Gastroesophageal sphincter (tissue), 4 donors: ENCODE measurements around the gene LRP10. TPM values are rescaled to one million over a fixed set of nuclear protein-coding genes. Genes with fewer than 3 reads are reported as not detected.
"Not testable (repeated sequence)": the region's sequence is repeated elsewhere in the genome, so short reads cannot be mapped to it uniquely, and the experiment has no call there.

ENCODE experiments used
- ATAC-seq: fragments of 150-250 bp; one replicate; pipeline ENCODE4 v1.9.1; 2016; ENCODE audit warnings: mild to moderate bottlenecking, moderate library complexity
- H3K27ac ChIP-seq, 4 donors: fragments of 200-600 bp; sonication (generic) in 3 of 4; 1 replicate in 3 of 4; 2 replicates in 1 of 4; pipeline ENCODE4 v1.5.1; 2016 to 2019
- H3K27me3 ChIP-seq: fragments of 200-600 bp; sonication (generic); one replicate; pipeline ENCODE4 v1.5.1; 2019
- H3K36me3 ChIP-seq, 2 donors: fragments of 200-600 bp; sonication (generic); one replicate each; pipeline ENCODE4 v1.5.1; 2019; ENCODE audit warnings: control low read depth in 1 of 2
- H3K4me1 ChIP-seq, 3 donors: fragments of 200-600 bp; sonication (generic); 1 replicate in 2 of 3; 2 replicates in 1 of 3; pipeline ENCODE4 v1.5.1; 2016 to 2019; ENCODE audit warnings: control low read depth in 2 of 3
- H3K4me3 ChIP-seq, 2 donors: fragments of 200-600 bp; sonication (generic); one replicate each; pipeline ENCODE4 v1.5.1; 2019; ENCODE audit warnings: mild to moderate bottlenecking in 1 of 2, moderate library complexity in 1 of 2
- H3K9me3 ChIP-seq, 3 donors: fragments of 200-600 bp; sonication (generic); one replicate each; pipeline ENCODE4 v1.5.1; 2017 to 2019; ENCODE audit warnings: control low read depth in 2 of 3
- CTCF ChIP-seq, 4 experiments: fragments of 200-600 bp in 2 of 4; fragments of 450-650 bp in 2 of 4; sonication (generic) in 1 of 4; IDR thresholded peaks; one replicate each; pipeline ENCODE4 v1.5.1; 2017 to 2019; ENCODE audit warnings: antibody characterized with exemption in 4 of 4, mild to moderate bottlenecking in 2 of 4, moderate library complexity in 2 of 4
- EP300 ChIP-seq: sonication (generic); formaldehyde crosslinking; IDR thresholded peaks from one replicate; pipeline ENCODE4 v1.6.1; 2017; ENCODE audit warnings: antibody characterized with exemption, mild to moderate bottlenecking
- POLR2A ChIP-seq, 2 donors: fragments of 450-650 bp; IDR thresholded peaks; one replicate each; pipeline ENCODE4 v1.6.1; 2017; ENCODE audit warnings: antibody characterized with exemption in 2 of 2, mild to moderate bottlenecking in 2 of 2, moderate library complexity in 1 of 2
- POLR2AphosphoS5 ChIP-seq: sonication (generic); formaldehyde crosslinking; IDR thresholded peaks from one replicate; pipeline ENCODE4 v1.6.1; 2017; ENCODE audit warnings: antibody characterized with exemption
- WGBS, 2 donors: methylation state at CpG; one replicate each; pipeline ENCODE4 v1.1.5; 2018; ENCODE audit warnings: low coverage in 1 of 2; 5-methylcytosine and 5-hydroxymethylcytosine counted together
- total RNA-seq, 4 donors: library from RNA; depleted of rRNA; stranded (reverse); fragments of >200 nt; gene quantifications; one replicate each; pipeline ENCODE4 v1.1.0, GENCODE V29; 2016

LRP10 gene
- 100 to 1,000 TPM; 123 to 257 (median 163) TPM for total RNA-seq

- Histone ChIP-seq H3K4me1 (peaks cover 4 to 62% (median 17%) of the 10 kb centered on the region in 3 donors), H3K36me3 (peaks cover 0 to 35% of the 10 kb centered on the region in 2 donors), H3K27me3 (no peaks in the 10 kb centered on the region), H3K27ac (peak within 1 kb of the TSS; percentile 94 to 100 (median 98)), H3K4me3 (peak within 1 kb of the TSS; percentile 71 to 98), H3K9me3 (no peaks in the 10 kb centered on the region)
- 0 to 1% methylated on average over 12 to 14 of the region's 50 CpGs for WGBS, 2 donors
- TF ChIP-seq CTCF (IDR thresholded peaks at IDR 0.05) (peak in 1 of 4 experiments; percentile 1), EP300 (no peak), POLR2A (IDR thresholded peaks at IDR 0.05) (peak; percentile 73 to 83), POLR2AphosphoS5 (peak; percentile 78)
- peak; percentile 92 for ATAC-seq
Observed at GRCh38 chr14:22871224-22872032, at the start of gene LRP10. Gene LRP10, plus strand, starts transcription at chr14:22871740. Its CDS starts 564 bp downstream, at chr14:22872304.

- peak overlapping the region; percentile 22 to 53 for H3K4me3 ChIP-seq
Observed at GRCh38 chr14:22822016-22822570, 49.4 kb upstream of the LRP10 start.

GRCh38 chr14:22822571-22823098 is 48.9 kb upstream of the LRP10 start:
- TF ChIP-seq CTCF (IDR thresholded peaks at IDR 0.05) (peak; percentile 68 to 95 (median 86)), EP300 (no peak)
- no peaks in the 10 kb centered on the region for H3K9me3 ChIP-seq
- peak; percentile 90 for ATAC-seq
- 1 to 3% methylated on average over 11 to 14 of the region's 34 CpGs for WGBS, 2 donors
- no peaks in the 10 kb centered on the region for H3K36me3 ChIP-seq
- peak overlapping the region; percentile 22 to 53 for H3K4me3 ChIP-seq
- H3K4me1 ChIP-seq, result peaks cover 0 to 47% (median 18%) of the 10 kb centered on the region in 3 donors
- no peaks in the 10 kb centered on the region for H3K27me3 ChIP-seq
- H3K27ac ChIP-seq, result peak overlapping the region; percentile 5 to 81 (median 77)

More at GRCh38 chr14:22822016-22822570, 49.4 kb upstream of the LRP10 start:
- Histone ChIP-seq H3K27me3 (no peaks in the 10 kb centered on the region), H3K4me1 (peaks cover 0 to 47% (median 18%) of the 10 kb centered on the region in 3 donors), H3K27ac (peak overlapping the region in 3 of 4 donors; percentile 74 to 81 (median 80)), H3K36me3 (no peaks in the 10 kb centered on the region), H3K9me3 (no peaks in the 10 kb centered on the region)
- no peak for ATAC-seq
- WGBS, 2 donors, result 54 to 62% methylated on average over 13 to 15 of the region's 32 CpGs
- TF ChIP-seq CTCF (IDR thresholded peaks at IDR 0.05), result no peak

GRCh38 chr14:22824711-22825359 is 46.7 kb upstream of the LRP10 start:
- no peaks in the 10 kb centered on the region for H3K36me3 ChIP-seq
- H3K4me3 ChIP-seq, result no peak overlapping the region
- H3K27ac ChIP-seq, result peak overlapping the region in 1 of 4 donors; percentile 20
- H3K4me1 ChIP-seq, result peaks cover 0 to 35% (median 15%) of the 10 kb centered on the region in 3 donors
- TF ChIP-seq POLR2AphosphoS5, result no peak
- no peak for TF ChIP-seq CTCF (IDR thresholded peaks at IDR 0.05)
- no peak for TF ChIP-seq POLR2A (IDR thresholded peaks at IDR 0.05)
- TF ChIP-seq EP300, result no peak
- H3K9me3 ChIP-seq, result no peaks in the 10 kb centered on the region
- H3K27me3 ChIP-seq, result no peaks in the 10 kb centered on the region
- WGBS, 2 donors, result 0 to 47% methylated on average over 1 to 8 of the region's 8 CpGs
- ATAC-seq, result no peak

- WGBS, 2 donors, result 76 to 78% methylated on average over 4 to 12 of the region's 12 CpGs
- peak overlapping the region; percentile 76 to 84 for H3K4me3 ChIP-seq
- H3K4me1 ChIP-seq, result peaks cover 0 to 26% (median 5%) of the 10 kb centered on the region in 3 donors
- H3K36me3 ChIP-seq, result peaks cover 0 to 11% of the 10 kb centered on the region in 2 donors
- not testable (repeated sequence) for H3K9me3 ChIP-seq, H3K27me3 ChIP-seq
- H3K27ac ChIP-seq, result peak overlapping the region in 3 of 4 donors; percentile 83 to 84 (median 83)
- peak; percentile 2 for ATAC-seq
Observed at GRCh38 chr14:22829076-22829660, 42.4 kb upstream of the LRP10 start.
